ENCODE data around the gene FURIN. TPM values are rescaled to one million over a fixed set of nuclear protein-coding genes. Genes with fewer than 3 reads are reported as not detected.

The FURIN gene
- total RNA-seq (66.3 and 79.6 TPM in 2 replicates), polyA plus RNA-seq (57.7 and 69.3 TPM in 2 replicates)

GRCh38 chr15:90868261-90868689, at the start of gene FURIN:
Gene FURIN, plus strand, starts transcription at chr15:90868588. Its CDS starts 7,153 bp downstream, at chr15:90875741.
- H3K9me3 ChIP-seq (ENCODE audit: low read depth): no peaks in the 10 kb centered on the region
- TF ChIP-seq, protein P1, sequence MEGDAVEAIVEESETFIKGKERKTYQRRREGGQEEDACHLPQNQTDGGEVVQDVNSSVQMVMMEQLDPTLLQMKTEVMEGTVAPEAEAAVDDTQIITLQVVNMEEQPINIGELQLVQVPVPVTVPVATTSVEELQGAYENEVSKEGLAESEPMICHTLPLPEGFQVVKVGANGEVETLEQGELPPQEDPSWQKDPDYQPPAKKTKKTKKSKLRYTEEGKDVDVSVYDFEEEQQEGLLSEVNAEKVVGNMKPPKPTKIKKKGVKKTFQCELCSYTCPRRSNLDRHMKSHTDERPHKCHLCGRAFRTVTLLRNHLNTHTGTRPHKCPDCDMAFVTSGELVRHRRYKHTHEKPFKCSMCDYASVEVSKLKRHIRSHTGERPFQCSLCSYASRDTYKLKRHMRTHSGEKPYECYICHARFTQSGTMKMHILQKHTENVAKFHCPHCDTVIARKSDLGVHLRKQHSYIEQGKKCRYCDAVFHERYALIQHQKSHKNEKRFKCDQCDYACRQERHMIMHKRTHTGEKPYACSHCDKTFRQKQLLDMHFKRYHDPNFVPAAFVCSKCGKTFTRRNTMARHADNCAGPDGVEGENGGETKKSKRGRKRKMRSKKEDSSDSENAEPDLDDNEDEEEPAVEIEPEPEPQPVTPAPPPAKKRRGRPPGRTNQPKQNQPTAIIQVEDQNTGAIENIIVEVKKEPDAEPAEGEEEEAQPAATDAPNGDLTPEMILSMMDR (IDR thresholded peaks at IDR 0.05; ENCODE audit: low read depth, low read length): no peak
- H3K4me1 ChIP-seq (ENCODE audit: low read depth): peaks cover 28% of the 10 kb centered on the region
- no peaks in the 10 kb centered on the region for H3K36me3 ChIP-seq
- peak within 1 kb of the TSS; percentile 73 for H3K27ac ChIP-seq
- H3K27me3 ChIP-seq: no peaks in the 10 kb centered on the region
- DNase-seq (ENCODE audit: low read depth in 1 of 2, low spot score in 1 of 2): no peak
- no peak within 1 kb of the TSS for H3K4me3 ChIP-seq

DNA sequence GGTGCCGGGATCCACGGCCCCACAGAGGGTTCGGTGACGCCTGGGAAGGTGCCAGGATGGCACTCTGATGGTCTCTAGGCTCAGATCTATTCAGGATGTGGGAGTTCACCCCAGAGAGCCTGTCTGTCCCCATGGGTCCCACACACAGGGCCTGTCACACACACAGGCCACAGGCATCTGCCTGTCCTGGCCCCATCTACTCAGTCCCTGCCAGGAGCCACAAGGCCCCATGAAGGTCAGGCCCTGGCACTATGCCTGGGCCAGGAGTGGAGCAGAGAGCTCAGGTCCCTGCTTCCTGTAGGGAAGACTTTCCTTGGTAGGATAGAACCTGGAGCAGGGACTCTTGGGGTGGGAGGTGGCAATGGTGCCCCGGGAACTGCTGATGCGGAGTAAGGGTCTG, 49.0 kb upstream of the FURIN start:
- TF ChIP-seq, protein P1 (IDR thresholded peaks at IDR 0.05; ENCODE audit: low read depth, low read length): no peak
- H3K4me1 ChIP-seq (ENCODE audit: low read depth): no peaks in the 10 kb centered on the region
- no peak for DNase-seq (ENCODE audit: low read depth in 1 of 2, low spot score in 1 of 2)

DNA sequence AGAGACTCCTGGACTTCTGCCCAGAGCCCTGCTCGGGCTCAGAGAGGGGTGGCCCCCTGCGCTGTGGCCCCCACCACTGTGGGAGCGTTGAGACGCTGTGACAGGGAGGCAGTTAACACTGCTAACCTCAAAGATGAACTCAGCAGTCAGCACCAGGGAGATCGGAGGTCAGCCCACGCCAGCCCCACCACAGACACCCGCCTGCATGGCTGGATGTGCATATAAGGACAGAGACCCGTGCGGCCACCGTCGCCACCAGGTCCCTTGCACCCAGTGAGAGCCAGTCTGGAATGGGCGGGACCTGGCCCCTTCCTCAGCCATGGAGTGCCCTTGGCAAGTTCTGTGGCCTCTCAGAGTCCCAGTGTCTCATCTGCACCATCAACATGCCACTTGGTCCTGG, 48.5 kb upstream of the FURIN start:
- Histone ChIP-seq H3K36me3 (no peaks in the 10 kb centered on the region), H3K9me3 (ENCODE audit: low read depth) (no peaks in the 10 kb centered on the region), H3K27me3 (no peaks in the 10 kb centered on the region), H3K4me1 (ENCODE audit: low read depth) (no peaks in the 10 kb centered on the region), H3K27ac (no peak overlapping the region), H3K4me3 (no peak overlapping the region)
- no peak for DNase-seq (ENCODE audit: low read depth in 1 of 2, low spot score in 1 of 2)
- TF ChIP-seq, protein P1 (IDR thresholded peaks at IDR 0.05; ENCODE audit: low read depth, low read length): no peak

More for the DNA sequence above, 49.0 kb upstream of the FURIN start:
- no peaks in the 10 kb centered on the region for H3K27me3 ChIP-seq
- H3K9me3 ChIP-seq (ENCODE audit: low read depth): no peaks in the 10 kb centered on the region
- H3K36me3 ChIP-seq: no peaks in the 10 kb centered on the region
- H3K27ac ChIP-seq: no peak overlapping the region
- H3K4me3 ChIP-seq: no peak overlapping the region

DNA sequence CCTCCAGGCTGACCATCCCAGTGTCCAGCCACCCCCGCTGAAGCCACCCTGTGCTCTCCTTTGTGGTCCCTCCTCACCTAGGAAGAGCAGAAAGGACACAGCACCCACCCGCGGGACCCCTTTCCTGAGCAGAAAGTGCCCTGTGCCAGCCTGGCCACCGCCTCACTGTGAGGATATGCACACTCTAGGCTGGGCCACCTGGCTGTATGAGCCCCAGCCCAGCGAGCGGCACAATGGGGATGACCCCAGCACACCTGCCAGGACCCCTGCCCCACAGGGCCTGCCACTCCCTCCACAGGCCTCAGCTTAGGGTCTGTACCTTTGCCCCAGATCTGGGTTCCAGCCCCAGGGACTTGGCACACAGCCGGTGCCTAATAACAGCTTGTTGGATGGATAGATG, 47.9 kb upstream of the FURIN start:
- TF ChIP-seq, protein P1 (IDR thresholded peaks at IDR 0.05; ENCODE audit: low read depth, low read length): no peak
- Histone ChIP-seq H3K27me3 (no peaks in the 10 kb centered on the region), H3K4me3 (no peak overlapping the region), H3K27ac (no peak overlapping the region), H3K36me3 (no peaks in the 10 kb centered on the region), H3K4me1 (ENCODE audit: low read depth) (no peaks in the 10 kb centered on the region), H3K9me3 (ENCODE audit: low read depth) (no peaks in the 10 kb centered on the region)
- DNase-seq (ENCODE audit: low read depth in 1 of 2, low spot score in 1 of 2): no peak

GRCh38 chr15:90822204-90822955, 46.0 kb upstream of the FURIN start:
- H3K4me3 ChIP-seq: no peak overlapping the region
- H3K9me3 ChIP-seq (ENCODE audit: low read depth): no peaks in the 10 kb centered on the region
- no peak overlapping the region for H3K27ac ChIP-seq
- DNase-seq (ENCODE audit: low read depth in 1 of 2, low spot score in 1 of 2): no peak
- TF ChIP-seq, protein P1 (IDR thresholded peaks at IDR 0.05; ENCODE audit: low read depth, low read length): no peak
- H3K36me3 ChIP-seq: no peaks in the 10 kb centered on the region
- no peaks in the 10 kb centered on the region for H3K27me3 ChIP-seq
- H3K4me1 ChIP-seq (ENCODE audit: low read depth): no peaks in the 10 kb centered on the region

Data from cardiac muscle cell (in vitro differentiated cells and primary cell).